Neural cell (in vitro differentiated cells): ENCODE measurements around the gene OR8B4. TPM values are rescaled to one million over a fixed set of nuclear protein-coding genes. Genes with fewer than 3 reads are reported as not detected.

Experiments used
- H2AFZ ChIP-seq: fragments of 200-600, 300-800 bp; sonication (generic), shearing (Covaris generic); 2 replicates; pipeline ENCODE4 v1.6.0; 2014; ENCODE audit warnings: low read depth, mild to moderate bottlenecking, antibody characterized with exemption, low read length, moderate library complexity
- H3F3A ChIP-seq: fragments of 200-600 bp; shearing (Covaris generic); 2 replicates; pipeline ENCODE4 v1.6.1; 2016; ENCODE audit warnings: mild to moderate bottlenecking, moderate library complexity, mixed read lengths, antibody characterized with exemption, low read length; ENCODE audit not compliant: insufficient read depth, poor library complexity, severe bottlenecking
- H3K27ac ChIP-seq: fragments of 200-600, 300-800 bp; sonication (generic), shearing (Covaris generic); 2 replicates; pipeline ENCODE4 v1.5.1; 2014; ENCODE audit warnings: mild to moderate bottlenecking, low read length, moderate library complexity
- H3K27me3 ChIP-seq: fragments of 300-800, 200-600 bp; sonication (generic), shearing (Covaris generic); 2 replicates; pipeline ENCODE4 v1.6.0; 2014; ENCODE audit warnings: mild to moderate bottlenecking, low read depth, low read length, moderate library complexity; ENCODE audit not compliant: insufficient read depth
- H3K36me3 ChIP-seq: fragments of 300-800, 200-600 bp; sonication (generic), shearing (Covaris generic); 2 replicates; pipeline ENCODE4 v1.5.1; 2014; ENCODE audit warnings: mild to moderate bottlenecking, antibody characterized with exemption, low read length, moderate library complexity; ENCODE audit not compliant: insufficient read depth
- H3K4me2 ChIP-seq: fragments of 300-800, 200-600 bp; sonication (generic), shearing (Covaris generic); 2 replicates; pipeline ENCODE4 v1.6.0; 2014; ENCODE audit warnings: mild to moderate bottlenecking, low read length
- H3K4me3 ChIP-seq: fragments of 300-800, 200-600 bp; sonication (generic), shearing (Covaris generic); 2 replicates; pipeline ENCODE4 v1.5.1; 2014; ENCODE audit warnings: mild to moderate bottlenecking, low read length, moderate library complexity
- H3K79me2 ChIP-seq: fragments of 200-600 bp; shearing (Covaris generic); replicated peaks from 2 replicates; pipeline ENCODE4 v1.6.0; 2014; ENCODE audit warnings: mild to moderate bottlenecking, low read length, moderate library complexity; ENCODE audit not compliant: insufficient read depth
- H3K9ac ChIP-seq: fragments of 300-800, 200-600 bp; sonication (generic), shearing (Covaris generic); 2 replicates; pipeline ENCODE4 v1.6.1; 2016; ENCODE audit warnings: mild to moderate bottlenecking, low read length, mixed read lengths
- H3K9me2 ChIP-seq: fragments of 200-600 bp; shearing (Covaris generic); 2 replicates; pipeline ENCODE4 v1.6.1; 2016; ENCODE audit warnings: mild to moderate bottlenecking, low read length, mixed read lengths; ENCODE audit not compliant: insufficient read depth
- H3K9me3 ChIP-seq: fragments of 200-600, 300-800 bp; sonication (generic), shearing (Covaris generic); 2 replicates; pipeline ENCODE4 v1.6.1; 2016; ENCODE audit warnings: mild to moderate bottlenecking, mixed run types, low read length, moderate library complexity, mixed read lengths
- H4K20me1 ChIP-seq: fragments of 200-600 bp; shearing (Covaris generic); 2 replicates; pipeline ENCODE4 v1.6.1; 2016; ENCODE audit warnings: mild to moderate bottlenecking, mixed run types; ENCODE audit not compliant: insufficient read depth
- CTCF ChIP-seq: fragments of 450-650 bp; IDR thresholded peaks from 2 replicates; pipeline ENCODE4 v1.5.1; 2014; ENCODE audit warnings: antibody characterized with exemption, mild to moderate bottlenecking, moderate library complexity; ENCODE audit not compliant: poor library complexity, severe bottlenecking
- EP300 ChIP-seq: fragments of 450-650 bp; conservative IDR thresholded peaks from 2 replicates; pipeline ENCODE4 v1.6.1; 2014; ENCODE audit warnings: antibody characterized with exemption, mild to moderate bottlenecking, moderate library complexity; ENCODE audit not compliant: poor library complexity, severe bottlenecking
- EZH2 ChIP-seq: fragments of 200-600, 300-800 bp; shearing (Covaris generic), sonication (generic); IDR thresholded peaks from 2 replicates; pipeline ENCODE4 v1.6.1; 2014; ENCODE audit warnings: antibody characterized with exemption, low read length, borderline replicate concordance, mild to moderate bottlenecking; ENCODE audit not compliant: insufficient read depth, poor library complexity, severe bottlenecking
- MXI1 ChIP-seq: fragments of 450-650 bp; conservative IDR thresholded peaks from 2 replicates; pipeline ENCODE4 v1.6.1; 2014; ENCODE audit warnings: antibody characterized with exemption, mild to moderate bottlenecking; ENCODE audit not compliant: poor library complexity, severe bottlenecking
- POLR2AphosphoS5 ChIP-seq: IDR thresholded peaks from 2 replicates; pipeline ENCODE4 v1.6.1; 2012
- RAD21 ChIP-seq: fragments of 450-650 bp; conservative IDR thresholded peaks from 2 replicates; pipeline ENCODE4 v1.6.1; 2014; ENCODE audit warnings: antibody characterized with exemption, mild to moderate bottlenecking, moderate library complexity
- REST ChIP-seq: IDR thresholded peaks from 2 replicates; pipeline ENCODE4 v1.6.1; 2012; ENCODE audit warnings: borderline replicate concordance
- SMC3 ChIP-seq: fragments of 450-650 bp; conservative IDR thresholded peaks from 2 replicates; pipeline ENCODE4 v1.6.1; 2014; ENCODE audit warnings: antibody characterized with exemption, mild to moderate bottlenecking, moderate library complexity; ENCODE audit not compliant: poor library complexity
- TAF1 ChIP-seq: IDR thresholded peaks from 2 replicates; pipeline ENCODE4 v1.6.1; 2012; ENCODE audit warnings: low read depth
- polyA plus RNA-seq: library from polyadenylated mRNA; depleted of rRNA; stranded (reverse); fragments of >200 nt; gene quantifications from 2 replicates; pipeline ENCODE4 v1.2.3, GENCODE V29; 2014

Gene OR8B4
- polyA plus RNA-seq, 1 donor from 2014 or later, result not detected

- no peak overlapping the region for H3K27ac ChIP-seq
- H3K9ac ChIP-seq, result no peak overlapping the region
- no peaks in the 10 kb centered on the region for H3F3A ChIP-seq
- no peaks in the 10 kb centered on the region for H3K36me3 ChIP-seq
- H3K4me2 ChIP-seq, result no peak overlapping the region
- H3K79me2 ChIP-seq, result no peaks in the 10 kb centered on the region
- no peak overlapping the region for H3K4me3 ChIP-seq
- H3K9me3 ChIP-seq, result no peaks in the 10 kb centered on the region
- no peaks in the 10 kb centered on the region for H4K20me1 ChIP-seq
- no peak for TF ChIP-seq EZH2
- TF ChIP-seq SMC3, result no peak
- TF ChIP-seq CTCF, result no peak
- TF ChIP-seq EP300, result no peak
- no peak overlapping the region for H2AFZ ChIP-seq
- H3K27me3 ChIP-seq, result no peaks in the 10 kb centered on the region
- H3K9me2 ChIP-seq, result no peaks in the 10 kb centered on the region
Observed at GRCh38 chr11:124465368-124465767, 40.7 kb upstream of the OR8B4 start.

- Histone ChIP-seq H3K4me3 (no peak overlapping the region), H3K79me2 (no peaks in the 10 kb centered on the region), H4K20me1 (no peaks in the 10 kb centered on the region), H3K9ac (no peak overlapping the region), H3K27ac (no peak overlapping the region), H3K9me2 (no peaks in the 10 kb centered on the region), H3K4me2 (no peak overlapping the region), H3K36me3 (no peaks in the 10 kb centered on the region), H3K9me3 (no peaks in the 10 kb centered on the region), H3K27me3 (no peaks in the 10 kb centered on the region), H3F3A (no peaks in the 10 kb centered on the region), H2AFZ (no peak overlapping the region)
- TF ChIP-seq TAF1, result no peak
- TF ChIP-seq REST, result no peak
- TF ChIP-seq POLR2AphosphoS5, result no peak
- no peak for TF ChIP-seq EZH2
- no peak for TF ChIP-seq MXI1
- TF ChIP-seq RAD21, result no peak
- TF ChIP-seq CTCF, result no peak
- no peak for TF ChIP-seq EP300
- no peak for TF ChIP-seq SMC3
Observed at GRCh38 chr11:124463990-124464389, 39.3 kb upstream of the OR8B4 start.
